OCI-LY1 (cell line): ENCODE data around the gene HS3ST1.

Experiments
- CTCF ChIP-seq: fragments of 200-600 bp; sonication (generic), shearing (Covaris generic); IDR thresholded peaks from 2 replicates; pipeline ENCODE4 v1.5.1; 2017; ENCODE audit warnings: mild to moderate bottlenecking, antibody characterized with exemption, low read length, moderate library complexity, mixed read lengths
- EZH2 ChIP-seq: fragments of 200-600 bp; sonication (generic), shearing (Covaris generic); IDR thresholded peaks from 2 replicates; pipeline ENCODE4 v1.8.0; 2017; ENCODE audit warnings: borderline replicate concordance, mixed run types, mild to moderate bottlenecking, antibody characterized with exemption, low read length, moderate library complexity, mixed read lengths

GRCh38 chr4:11412211-11412610, 16.5 kb downstream of the HS3ST1 start:
- TF ChIP-seq EZH2 (no peak), CTCF (no peak)
